ENCODE measurements around the gene DDAH2. TPM values are rescaled to one million over a fixed set of nuclear protein-coding genes. Genes with fewer than 3 reads are reported as not detected.

Gene DDAH2
- total and polyA plus RNA-seq, 10 of the 15 experiments (the other 5 are each of a cell fraction or from before 2014, with no cell fraction given): 0.35 to 9.9 (median 6.2) TPM

GRCh38 chr6:31713465-31713864 is 15.6 kb downstream of the DDAH2 start (continued):
- TF ChIP-seq CUX1 (IDR thresholded peaks at IDR 0.05; ENCODE audit: insufficient replicate concordance, low read depth, low read length) (no peak), LARP7 (IDR thresholded peaks at IDR 0.05) (no peak), CHD1 (IDR thresholded peaks at IDR 0.05; ENCODE audit: low read depth, low read length) (no peak), NFYA (IDR thresholded peaks at IDR 0.05; ENCODE audit: borderline replicate concordance, low read depth, low read length) (no peak), ZBTB40 (IDR thresholded peaks at IDR 0.05; ENCODE audit: borderline replicate concordance) (no peak), CTCF (IDR thresholded peaks at IDR 0.05 in 2 of 3, conservative IDR thresholded peaks at IDR 0.05 in 1 of 3; ENCODE audit: control insufficient read depth in 2 of 3, extremely low read depth in 1 of 3, insufficient read depth in 1 of 3, low read depth in 3 of 3, low read length in 3 of 3) (no peak)
